ENCODE data around the gene BSDC1.
A peak's percentile ranks its signal among the peaks of the same experiment; 100 is the strongest.

BSDC1 gene

DNA sequence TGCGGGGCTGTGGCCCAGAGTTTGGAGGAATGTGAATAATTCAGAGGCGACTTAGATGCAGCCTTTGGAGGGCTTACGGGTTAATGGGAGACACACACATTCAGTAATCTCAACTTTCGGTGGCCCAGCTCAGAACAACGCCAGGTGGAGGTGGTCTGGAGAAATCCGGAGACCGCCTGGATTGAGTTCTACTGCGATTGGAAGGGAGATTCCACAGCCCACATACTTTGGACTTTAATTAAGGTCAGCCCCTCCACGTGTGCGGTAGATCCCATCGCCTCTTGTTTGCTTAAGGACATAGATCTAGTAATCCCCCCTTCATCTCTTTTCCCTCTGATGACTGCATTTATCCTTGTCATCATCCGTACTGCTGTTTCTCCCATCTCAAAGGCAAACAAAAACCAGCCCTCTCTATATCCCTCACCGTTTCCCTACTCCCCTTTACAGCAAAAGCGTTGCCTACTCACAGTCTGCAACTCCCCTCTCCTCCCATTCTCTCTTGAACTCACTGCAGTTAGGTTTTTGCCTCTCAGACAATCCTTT, 720 bp upstream of the BSDC1 start:
- DNase-seq (ENCODE audit: low read depth in 1 of 2, low spot score in 1 of 2) = no peak

DNA sequence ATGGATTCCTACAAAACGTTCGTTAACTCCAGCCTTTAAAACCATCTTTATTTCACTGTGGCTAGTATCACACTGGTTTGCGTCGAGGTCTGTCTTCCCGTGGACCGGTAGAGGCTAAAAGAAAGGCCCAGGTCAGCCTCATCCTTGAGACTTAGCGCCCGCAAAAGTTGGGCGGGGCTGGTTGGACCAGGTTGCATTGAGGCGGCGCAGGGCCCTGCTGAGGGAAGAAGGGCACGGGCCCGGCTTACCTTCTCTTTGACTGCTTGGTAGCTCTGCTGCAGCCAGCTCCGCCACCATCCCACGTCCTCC, 455 bp downstream of the BSDC1 start:
- DNase-seq (ENCODE audit: low read depth in 1 of 2, low spot score in 1 of 2) = peak in 1 of 2 donors; percentile 24

DNA sequence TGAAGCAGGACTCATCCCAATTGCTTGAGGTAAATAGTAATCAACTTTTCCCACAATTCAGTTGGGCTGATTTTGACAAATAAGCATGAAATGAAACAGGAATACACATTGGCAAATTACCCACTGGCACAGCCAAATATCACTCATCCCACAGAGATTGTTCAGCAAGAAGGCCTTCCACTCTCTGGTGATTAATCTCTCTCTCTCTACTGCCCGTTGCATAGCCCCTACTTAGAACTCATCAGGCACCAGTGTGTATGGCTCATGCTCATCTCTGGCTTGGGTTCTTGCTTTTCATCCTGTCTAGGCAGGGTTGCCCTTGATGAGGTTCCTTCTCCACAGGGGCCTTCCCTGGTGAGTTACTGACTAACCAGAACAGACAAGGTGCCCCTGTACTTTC, 1.1 kb downstream of the BSDC1 start:
- DNase-seq (ENCODE audit: low read depth in 1 of 2, low spot score in 1 of 2) = no peak

DNA sequence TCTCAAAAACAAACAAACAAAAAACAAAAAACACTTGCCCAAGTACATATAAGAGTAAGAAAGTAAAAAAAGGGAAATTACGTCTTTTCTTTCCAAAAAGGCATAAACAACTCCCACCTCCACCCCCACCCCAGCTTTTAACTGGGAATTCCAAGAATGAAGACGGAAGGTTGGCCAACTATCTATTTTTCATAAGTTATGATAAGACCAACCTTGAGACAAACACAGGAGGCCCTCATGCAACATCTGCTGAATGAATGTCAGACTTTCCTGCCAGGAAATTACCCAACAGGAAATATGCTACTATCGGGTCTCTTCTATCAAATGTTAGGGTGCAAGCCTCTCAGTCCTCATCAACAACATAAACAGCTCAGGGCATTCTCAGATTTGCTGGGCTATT, 1.9 kb downstream of the BSDC1 start:
- DNase-seq (ENCODE audit: low read depth in 1 of 2, low spot score in 1 of 2) = no peak

DNA sequence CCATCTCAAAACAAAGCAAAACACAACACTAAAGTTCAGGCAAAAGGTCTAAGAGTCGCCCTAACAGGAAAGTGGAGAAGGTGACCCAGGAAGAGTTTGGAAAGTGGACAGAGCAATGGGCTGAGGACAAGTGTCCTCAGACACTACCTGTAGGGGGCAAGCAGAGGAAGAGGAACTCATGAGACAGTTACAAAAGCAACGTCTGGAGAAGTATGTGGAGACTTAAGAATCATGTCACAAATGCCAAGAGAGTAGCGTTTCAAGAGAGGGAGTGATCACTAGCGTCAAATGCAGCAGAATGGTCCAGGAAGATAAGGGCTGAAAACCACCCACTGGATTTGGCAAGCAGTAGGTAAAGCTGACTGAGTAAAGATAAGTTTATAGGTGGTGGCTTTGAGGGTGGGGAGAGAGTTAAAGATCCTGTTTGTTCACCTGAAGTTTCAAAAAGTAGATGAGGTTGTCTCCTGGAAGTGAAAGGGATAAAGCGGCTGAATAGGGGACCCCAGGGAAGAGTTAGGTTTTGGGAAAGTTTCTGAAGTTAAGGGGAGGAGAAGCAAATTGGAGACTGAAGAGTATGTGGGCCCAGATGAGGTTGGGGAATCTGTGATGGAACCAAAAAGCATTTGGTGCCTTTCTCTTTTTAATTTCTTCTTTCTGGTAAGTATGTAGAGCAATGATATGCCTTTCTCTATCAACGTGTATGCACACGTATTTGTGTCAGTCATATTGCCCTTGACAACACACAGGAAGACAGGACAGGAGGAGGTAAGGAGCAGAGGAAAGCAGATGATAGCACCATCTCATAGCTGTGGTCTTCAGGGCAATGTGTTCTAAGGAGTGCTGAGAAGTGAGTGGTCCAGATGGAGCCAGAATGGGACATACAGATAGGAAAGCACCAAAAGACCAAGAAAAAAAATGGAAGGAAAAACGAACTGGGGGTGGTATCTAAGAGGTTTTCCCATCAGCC, 3.1 kb downstream of the BSDC1 start:
- no peak for DNase-seq (ENCODE audit: low read depth in 1 of 2, low spot score in 1 of 2)

DNA sequence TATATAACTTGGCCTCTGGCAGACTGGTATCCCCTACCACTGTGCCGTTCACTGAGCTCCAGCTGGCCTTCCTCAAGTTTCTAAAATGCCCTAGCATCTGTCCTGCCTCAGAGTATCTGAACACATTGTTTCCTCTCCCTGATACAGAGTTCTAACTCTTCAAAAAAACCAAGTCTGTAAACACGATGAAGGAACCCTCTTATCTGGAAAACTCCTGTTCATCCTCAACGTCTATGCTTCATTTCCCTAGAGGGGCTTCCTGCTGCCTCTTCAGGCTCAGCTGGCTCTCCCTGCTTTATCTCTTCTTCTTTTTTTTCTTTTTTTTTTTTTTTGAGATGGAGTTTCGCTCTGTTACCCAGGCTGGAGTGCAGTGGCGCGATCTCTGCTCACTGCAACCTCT, 5.6 kb downstream of the BSDC1 start:
- DNase-seq (ENCODE audit: low read depth in 1 of 2, low spot score in 1 of 2) = no peak

DNA sequence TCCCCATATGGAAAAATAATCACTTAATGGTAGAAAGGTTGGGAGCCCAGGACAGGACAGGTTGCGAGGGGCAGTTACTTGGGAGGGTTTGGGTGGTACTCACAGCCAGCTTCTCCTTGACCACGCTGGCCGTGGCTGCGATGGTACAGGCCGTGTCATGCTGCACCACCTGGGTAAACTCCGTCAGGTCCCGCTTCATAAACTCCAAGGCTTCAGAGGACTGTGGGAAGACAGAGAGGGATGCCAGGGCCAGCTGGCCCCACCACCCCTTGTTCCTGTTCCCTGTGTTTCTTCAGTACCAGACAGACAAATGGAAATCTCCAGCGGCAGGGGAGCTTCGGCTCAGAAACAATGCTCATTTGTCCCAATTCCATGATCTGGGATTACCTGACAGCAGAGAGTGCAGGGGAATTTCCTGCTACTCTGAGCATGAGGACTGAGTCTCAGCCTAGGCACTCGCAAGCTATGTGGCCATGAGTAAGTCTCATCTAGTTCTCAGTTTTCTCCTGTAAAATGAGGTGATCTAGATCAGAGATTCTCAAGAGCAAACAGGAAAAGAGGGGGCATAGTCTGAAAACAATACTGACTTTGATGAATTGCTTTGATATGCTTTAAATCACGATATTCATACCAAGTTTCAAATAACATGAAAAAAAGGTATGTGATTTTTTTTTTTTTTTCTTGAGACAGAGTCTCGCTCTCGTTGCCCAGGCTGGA, 7.4 kb downstream of the BSDC1 start:
- DNase-seq (ENCODE audit: low read depth in 1 of 2, low spot score in 1 of 2) = no peak

DNA sequence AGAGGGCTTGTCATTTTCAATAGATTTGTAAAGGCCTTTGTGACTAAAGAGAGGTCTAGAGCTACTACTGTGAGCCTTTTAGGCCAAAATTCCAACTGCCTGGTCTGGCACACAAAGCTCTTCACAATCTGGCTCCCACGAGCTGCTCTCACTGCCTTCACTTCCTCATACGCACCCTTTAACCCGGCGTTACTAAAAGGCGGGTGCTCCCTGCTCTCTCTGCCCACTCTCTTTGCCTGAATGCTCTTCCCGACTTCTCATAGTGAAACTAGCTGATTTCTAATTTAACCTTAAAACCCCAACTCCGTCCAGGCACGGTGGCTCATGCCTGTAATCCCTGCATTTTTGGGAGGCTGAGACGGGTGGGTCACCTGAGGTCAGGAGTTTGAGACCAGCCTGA, 14.2 kb downstream of the BSDC1 start:
- no peak for DNase-seq (ENCODE audit: low read depth in 1 of 2, low spot score in 1 of 2)

DNA sequence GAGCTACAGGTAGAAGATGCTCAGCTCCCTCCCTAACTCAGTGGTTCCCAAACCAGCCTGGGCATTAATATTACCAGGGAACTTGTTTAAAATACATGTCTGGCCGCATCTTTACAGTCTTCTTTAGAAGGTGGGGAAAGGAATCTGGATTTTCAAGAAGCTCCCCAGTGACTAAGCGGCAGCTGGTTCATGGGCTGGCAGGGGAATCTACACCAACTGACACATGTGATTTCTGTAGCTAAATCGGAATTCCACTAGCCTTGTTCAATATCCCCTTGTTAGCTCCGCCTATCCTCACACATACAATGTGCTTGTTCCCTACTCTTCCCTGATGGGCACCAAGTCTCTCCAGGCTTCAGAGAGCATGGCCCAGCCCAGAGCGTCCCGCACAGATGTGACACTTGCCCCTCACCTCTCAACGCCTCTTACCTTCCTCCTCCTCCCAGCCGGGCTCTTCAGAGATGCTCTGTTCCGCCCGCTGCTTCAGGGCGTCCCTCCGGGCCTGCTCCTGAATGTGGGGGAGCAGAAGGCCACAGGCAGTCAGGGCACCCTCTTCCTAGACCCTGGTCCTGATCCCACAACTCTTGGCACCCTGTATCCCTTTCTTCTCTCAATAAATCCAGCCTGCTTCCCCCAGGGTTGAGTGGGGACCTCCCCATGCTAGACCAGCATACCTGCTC, 16.6 kb downstream of the BSDC1 start:
- DNase-seq (ENCODE audit: low read depth in 1 of 2, low spot score in 1 of 2) = no peak

DNA sequence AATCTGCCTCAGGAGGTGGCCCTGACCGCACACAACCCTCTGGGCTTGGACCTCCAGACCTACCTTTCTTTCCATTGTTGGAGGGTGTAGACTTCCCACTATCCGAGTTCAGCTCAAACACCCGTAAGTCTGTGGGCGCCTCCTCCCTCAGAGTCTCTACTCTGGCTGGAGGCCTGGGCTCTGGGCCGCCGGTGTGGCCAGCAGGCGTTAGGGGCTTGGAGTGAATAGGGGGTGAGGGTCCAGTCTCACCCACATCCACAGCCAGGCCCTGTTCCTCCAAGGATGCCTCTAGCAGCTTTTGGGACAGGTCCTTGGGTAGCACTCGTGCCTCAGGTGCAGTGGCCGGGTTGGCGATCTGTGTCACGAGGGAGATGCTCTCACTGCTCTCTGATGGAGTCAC, 18.0 kb downstream of the BSDC1 start:
- DNase-seq (ENCODE audit: low read depth in 1 of 2, low spot score in 1 of 2) = no peak

DNA sequence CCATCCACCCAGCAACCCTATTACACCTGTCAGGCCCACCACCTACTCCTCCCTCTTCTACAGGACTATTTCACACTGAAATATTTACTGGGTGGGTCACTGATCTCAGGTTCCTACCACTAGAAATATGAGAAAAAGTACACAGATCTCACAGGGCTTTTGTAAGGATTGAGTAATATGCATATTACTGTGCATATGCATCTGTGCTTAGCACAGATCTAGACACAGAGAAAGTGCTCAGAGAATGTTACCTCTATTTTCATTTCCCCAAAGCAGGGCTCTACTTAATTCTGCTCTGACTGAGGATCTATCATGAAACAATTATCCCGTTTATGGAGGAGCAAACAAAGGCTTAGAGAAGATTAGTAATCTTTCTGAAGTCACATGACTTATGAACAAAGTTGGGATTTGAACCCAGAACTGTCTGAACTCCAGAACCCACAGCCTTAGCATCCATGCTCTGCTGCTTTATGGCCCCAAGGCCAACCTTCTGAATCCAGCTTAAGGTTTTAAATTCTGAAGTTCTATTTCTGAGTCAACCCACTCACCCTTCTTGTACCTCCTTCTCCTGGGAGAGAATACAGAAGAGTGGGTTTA, 20.1 kb downstream of the BSDC1 start:
- DNase-seq (ENCODE audit: low read depth in 1 of 2, low spot score in 1 of 2) = no peak

DNA sequence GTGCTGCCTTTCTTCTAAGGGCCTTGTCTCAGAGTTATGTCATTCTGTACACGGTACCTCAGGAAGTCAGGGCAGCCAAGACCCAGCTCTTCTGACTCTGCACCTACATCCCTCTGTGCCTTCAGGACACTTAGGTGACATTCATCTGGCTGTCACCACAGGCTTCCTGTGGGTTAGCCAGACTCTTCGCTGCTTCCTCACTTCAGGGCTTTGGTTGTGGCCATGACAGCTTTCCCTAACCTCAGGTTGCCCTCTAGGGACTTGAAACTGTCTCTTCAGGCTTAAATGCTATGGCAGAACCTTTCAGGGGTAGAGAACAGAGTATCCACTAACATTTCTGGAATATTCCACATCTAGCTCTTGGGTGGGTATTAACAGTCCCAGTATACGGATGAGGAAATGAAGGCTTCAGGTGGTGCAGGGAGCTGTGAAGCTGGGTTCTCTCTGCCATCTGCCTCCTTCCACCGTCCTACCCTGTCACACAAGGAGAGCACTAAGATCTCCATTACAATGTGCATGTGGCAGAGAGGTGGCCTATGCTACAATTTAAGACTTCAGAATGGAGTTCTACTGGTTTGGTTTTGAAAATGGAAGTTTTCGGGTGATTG, 22.0 kb downstream of the BSDC1 start:
- DNase-seq (ENCODE audit: low read depth in 1 of 2, low spot score in 1 of 2) = no peak

DNA sequence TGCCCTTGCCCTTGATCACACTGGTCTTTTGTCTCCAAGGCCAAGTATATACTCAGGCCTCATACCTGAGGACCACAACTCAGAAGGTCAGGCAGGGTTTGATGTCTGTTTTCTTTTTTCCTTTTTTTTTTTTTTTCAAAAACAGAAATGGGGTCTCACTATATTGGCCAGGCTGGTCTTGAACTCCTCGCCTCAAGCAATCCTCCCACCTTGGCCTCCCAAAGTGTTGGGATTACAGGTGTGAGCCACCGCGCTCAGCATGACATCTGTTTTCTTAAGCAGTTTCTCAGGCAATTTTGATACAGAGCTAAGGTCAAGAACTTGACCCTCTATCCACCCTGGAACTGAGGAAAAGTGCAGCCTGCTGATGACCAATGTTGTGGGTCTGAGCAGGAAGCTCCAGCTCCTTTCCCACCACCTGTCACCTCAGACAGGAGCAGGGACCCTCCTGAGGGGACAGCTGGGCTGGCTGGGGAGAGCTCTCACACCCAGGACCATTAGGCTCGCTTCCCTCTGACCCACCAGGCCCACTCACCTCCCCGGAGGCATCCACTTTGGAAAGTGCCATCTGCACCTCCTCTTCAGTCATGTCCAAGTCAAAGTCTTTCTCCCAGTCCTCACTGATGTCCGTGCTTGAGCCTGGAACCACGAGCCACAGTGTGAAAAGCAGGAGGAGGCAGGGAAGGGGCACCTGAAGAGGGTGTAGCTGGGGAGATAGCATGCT, 26.2 kb downstream of the BSDC1 start:
- DNase-seq (ENCODE audit: low read depth in 1 of 2, low spot score in 1 of 2) = no peak

DNA sequence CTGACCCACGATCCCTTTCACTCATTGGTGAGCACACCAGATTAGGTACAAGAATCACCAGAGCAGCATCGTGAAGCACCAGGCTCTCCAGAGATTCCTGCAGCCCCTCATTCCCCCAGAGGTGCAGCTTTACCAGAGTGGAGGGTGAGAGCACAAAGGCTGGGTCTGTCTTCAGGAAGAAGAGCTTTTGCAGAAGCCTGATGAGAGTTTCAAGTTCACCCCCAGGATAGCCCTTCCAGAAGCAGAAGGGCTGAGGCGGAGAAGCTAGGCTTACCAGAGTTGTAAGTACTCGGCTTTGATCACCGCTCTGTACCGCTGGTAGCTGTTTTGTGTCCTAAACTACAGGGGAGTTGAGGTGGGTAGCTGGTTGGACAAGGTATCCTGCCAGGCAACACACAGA, 28.8 kb downstream of the BSDC1 start:
- no peak for DNase-seq (ENCODE audit: low read depth in 1 of 2, low spot score in 1 of 2)

DNA sequence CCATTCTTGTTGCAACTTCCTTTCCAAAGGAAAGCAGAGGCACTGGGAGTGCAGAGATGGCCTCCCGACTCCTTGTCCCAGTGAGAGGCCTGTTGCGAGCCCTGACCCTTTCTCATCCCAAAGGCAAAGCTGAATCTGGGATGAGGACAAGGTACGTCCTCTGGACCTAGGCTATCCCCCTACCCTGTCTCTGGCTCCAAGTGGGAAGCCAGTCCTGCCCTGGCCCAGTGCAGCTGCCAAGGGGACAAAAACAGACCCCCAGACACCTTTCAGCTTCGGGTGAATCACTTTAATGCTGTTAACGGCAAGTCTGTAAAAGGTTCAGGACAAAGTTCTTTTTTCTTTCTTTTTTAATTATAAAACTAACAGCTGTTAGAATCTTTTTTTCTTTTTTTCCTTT, 29.4 kb downstream of the BSDC1 start:
- no peak for DNase-seq (ENCODE audit: low read depth in 1 of 2, low spot score in 1 of 2)

DNA sequence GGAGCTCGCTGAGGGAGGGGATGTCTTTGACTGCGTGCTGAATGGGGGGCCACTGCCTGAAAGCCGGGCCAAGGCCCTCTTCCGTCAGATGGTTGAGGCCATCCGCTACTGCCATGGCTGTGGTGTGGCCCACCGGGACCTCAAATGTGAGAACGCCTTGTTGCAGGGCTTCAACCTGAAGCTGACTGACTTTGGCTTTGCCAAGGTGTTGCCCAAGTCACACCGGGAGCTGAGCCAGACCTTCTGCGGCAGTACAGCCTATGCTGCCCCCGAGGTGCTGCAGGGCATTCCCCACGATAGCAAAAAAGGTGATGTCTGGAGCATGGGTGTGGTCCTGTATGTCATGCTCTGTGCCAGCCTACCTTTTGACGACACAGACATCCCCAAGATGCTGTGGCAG, 30.5 kb downstream of the BSDC1 start:
- no peak for DNase-seq (ENCODE audit: low read depth in 1 of 2, low spot score in 1 of 2)

DNA sequence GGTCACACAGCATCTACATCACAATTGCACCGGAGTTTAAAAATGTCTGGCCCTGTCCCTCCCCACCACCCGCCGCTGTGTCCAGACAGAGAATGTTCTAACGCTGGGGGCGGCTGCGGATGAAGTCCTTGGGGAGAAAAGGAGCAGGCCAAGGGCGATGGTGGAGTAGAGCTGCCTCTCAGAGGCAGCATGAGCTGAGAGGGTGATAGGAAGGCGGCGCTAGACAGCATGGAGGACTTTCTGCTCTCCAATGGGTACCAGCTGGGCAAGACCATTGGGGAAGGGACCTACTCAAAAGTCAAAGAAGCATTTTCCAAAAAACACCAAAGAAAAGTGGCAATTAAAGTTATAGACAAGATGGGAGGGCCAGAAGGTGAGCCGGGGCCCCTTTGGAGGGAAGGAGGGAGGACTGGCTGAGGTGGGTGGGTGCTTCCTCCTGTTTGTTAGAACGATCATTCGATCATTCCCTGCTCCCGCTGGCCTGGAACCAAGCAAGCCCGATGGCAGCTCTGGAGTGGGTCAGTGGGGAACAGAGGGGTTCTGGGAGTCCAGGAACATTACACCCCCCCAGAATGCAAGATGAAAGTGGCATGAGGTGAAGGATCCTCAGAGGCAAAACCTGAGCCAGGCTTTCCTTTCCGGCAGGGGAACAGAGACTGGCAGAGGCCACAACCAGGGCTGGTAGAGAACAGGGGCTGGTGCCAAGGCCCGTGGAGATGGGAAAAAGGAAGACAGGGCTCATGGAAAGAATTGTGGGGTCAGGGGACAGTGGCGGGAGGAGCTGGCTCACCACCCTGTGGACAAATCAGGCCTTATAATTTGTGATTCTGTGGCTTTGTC, 31.5 kb downstream of the BSDC1 start, which contains the start of the genes FAM229A and TSSK3:
FAM229A (minus strand) TSS at position 12 of the 840 bp plus-strand sequence. CDS start 394 bp downstream, outside the sequence.
TSSK3 (plus strand) TSS at position 66 of the 840 bp plus-strand sequence; CDS start at position 229, 163 bp downstream.
- DNase-seq (ENCODE audit: low read depth in 1 of 2, low spot score in 1 of 2) = no peak

DNA sequence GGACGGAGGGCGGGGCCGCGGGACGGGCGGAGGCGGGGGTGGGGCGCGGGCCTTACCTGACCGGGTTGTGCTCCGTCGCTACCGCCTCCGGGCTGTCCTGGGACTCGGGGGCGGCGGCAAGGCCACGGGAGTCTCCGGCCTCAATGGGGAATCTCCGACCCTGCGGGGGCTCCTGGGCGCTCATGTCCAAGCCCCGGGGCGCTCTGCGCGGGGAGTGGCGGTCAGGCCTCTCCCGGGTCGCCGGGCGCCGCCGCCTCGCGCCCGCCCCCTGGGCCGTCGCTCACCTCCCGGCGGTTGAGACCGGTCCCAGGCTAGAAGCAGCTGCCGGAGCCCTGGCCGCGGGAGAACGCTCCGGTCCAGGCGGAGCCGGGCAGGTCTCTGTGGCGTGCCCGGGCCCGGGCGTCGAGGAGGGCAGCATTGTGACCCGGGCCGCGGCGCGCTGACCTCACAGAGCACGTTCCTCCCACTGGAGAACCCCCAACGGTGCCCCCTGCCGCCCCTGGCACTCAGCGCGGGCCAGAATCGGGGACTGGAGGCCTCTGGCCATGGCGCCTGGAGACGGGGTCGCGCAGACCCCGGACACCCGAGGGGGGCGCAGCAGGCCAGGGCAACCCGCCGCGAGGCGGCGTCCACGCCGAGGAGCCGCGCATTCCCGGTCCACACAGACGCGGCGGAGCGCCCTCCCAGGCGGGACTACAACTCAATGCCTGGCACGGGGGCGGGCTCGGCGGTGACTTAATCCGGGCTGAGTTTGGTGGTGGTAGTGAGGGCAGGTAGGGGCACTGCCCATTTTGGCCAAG, 32.4 kb downstream of the BSDC1 start:
- peak in 1 of 2 donors; percentile 40 for DNase-seq (ENCODE audit: low read depth in 1 of 2, low spot score in 1 of 2)

Measured in stimulated activated CD4-positive, alpha-beta T cell treated with anti-CD3 and anti-CD28 coated beads, Interleukin-15, amount 100 ng/mL, for 1 hour (primary cell).